HG02759 (cell line): ENCODE measurements around the gene TECPR2.

Experiments
- ATAC-seq: cut with Tn5 transposase; IDR thresholded peaks from one replicate; pipeline ENCODE4 v1.9.1; 2021; ENCODE audit warnings: mild to moderate bottlenecking, moderate library complexity; ENCODE audit not compliant: unreplicated experiment

TECPR2 gene

GRCh38 chr14:102371361-102371760, 8.6 kb downstream of the TECPR2 start:
- no peak for ATAC-seq

DNA sequence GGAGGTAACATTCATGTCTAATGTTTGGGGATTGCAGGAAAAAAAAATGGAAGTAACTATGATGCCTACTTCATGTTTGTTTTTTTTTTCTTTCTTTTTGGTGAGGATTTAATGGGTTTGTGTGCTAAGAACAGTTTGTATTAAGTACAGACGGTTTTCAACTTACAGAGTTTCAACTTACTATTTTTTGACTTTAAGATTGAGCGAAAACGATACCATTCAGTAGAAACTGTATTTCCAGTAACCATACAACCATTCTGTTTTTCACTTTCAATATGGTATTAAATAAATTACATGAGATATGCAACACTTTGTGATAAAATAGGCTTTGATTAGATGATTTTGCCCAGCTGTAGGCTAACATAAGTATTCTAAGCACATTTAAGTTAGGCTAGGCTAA, 10.4 kb downstream of the TECPR2 start:
- ATAC-seq = no peak

DNA sequence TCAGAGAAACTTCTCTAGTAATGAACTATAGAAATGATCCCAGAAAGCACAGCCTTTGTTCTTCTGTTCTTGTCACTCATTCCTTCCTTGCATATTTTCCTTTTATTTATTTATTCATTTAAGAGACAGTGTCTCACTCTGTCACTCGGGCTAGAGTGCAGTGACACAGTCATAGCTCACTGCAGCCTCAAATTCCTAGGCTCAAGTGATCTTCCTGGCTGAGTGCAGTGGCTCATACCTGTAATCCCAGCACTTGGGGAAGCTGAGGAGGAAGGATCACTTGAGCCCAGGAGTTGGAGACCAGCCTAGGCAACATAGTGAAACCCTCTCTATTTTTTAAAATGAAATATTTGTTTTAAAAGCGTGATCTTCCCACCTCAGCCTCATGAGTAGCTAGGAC, 11.5 kb downstream of the TECPR2 start:
- ATAC-seq = no peak

DNA sequence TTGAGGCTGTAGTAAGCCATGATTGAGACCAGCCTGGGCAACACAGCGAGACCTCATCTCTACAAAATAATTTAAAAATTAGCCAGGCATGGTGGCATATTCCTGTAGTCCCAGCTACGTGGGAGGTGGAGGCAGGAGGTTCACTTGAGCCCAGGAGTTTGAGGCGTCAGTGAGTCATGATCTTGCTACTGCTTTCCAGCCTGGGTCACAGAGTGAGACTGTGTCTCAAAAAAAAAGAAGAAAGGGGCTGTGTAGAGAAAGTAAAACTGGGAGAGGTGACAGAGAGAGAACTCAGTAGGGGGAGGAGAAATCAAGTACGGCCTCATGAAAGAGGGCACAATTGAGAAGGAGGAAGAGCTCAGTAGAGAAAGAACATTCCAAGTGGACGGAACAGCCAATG, 12.4 kb downstream of the TECPR2 start:
- ATAC-seq = no peak

DNA sequence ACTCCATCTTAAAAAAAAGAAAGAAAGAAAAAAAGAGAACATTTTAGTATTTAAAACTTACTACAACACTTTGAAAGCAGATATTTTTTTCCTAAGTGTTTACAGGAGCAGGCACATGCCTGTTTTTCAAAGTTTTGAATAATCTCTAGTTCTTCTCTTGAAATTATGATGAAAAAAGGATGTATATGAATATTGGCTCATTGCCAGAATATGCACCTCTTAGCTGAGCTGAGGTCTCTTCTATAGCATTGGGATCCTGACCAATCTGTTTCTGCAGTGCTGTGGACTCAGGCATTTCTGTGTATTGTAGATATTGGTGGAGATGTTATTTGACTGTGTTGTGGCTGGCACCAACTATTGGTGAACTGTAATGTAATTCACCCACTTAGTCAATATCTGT, 15.0 kb downstream of the TECPR2 start:
- ATAC-seq = no peak

DNA sequence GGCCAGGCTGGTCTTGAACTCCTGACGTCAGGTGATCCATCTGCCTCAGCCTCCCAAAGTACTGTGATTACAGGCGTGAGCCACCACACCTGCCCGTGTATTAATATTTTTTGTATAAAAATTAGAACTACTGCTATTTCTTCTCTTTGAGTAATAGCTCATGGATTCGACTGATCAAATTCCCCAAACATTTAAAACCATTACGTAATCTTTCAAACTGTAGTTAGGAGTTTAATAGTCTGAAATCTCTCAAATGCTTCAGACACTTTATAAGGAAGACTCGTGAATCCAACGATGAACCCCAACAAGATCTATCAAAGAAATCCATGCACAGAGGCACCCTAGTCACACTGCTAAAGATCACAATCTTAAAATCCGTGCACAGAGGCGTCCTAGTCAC, 16.1 kb downstream of the TECPR2 start:
- ATAC-seq = no peak

GRCh38 chr14:102387086-102387485, 24.3 kb downstream of the TECPR2 start:
- ATAC-seq = no peak

- no peak for ATAC-seq
These were observed 26.5 kb downstream of the TECPR2 start for GRCh38 chr14:102389246-102389645.

GRCh38 chr14:102390064-102390855, 27.5 kb downstream of the TECPR2 start:
- ATAC-seq = no peak

- no peak for ATAC-seq
These were observed 29.8 kb downstream of the TECPR2 start for GRCh38 chr14:102392506-102392905.

DNA sequence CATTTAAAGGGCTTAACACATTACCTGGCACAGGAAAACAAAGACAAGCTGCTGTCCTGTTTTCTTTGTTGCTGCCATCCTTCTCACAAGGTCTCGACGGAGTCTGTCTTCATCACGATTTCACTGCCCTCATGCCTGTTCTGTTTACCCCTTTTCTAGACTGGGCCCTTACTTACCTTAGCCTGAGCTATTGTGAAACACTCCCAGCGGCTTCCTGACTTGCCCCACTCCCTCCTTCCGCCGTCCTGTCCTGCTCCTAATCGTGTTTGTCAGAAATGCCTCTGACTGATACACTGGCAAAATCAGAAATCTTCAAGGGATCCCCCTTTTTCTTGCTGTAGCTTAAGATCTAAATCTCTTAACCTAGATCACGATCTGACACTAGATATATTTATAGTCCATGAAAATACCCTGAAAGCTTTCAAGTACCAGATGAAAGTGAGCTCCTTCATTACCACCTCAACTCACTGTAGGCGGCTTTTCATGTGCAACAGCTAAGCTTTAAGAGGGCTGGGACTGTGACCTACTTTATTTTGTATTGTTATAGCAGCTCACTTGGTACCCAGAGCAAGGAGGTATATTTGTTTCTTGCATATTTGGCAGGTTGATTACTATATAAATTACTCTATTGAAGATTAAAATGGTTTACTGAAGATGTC, 32.1 kb downstream of the TECPR2 start:
- ATAC-seq = no peak

- no peak for ATAC-seq
These were observed 33.8 kb downstream of the TECPR2 start for GRCh38 chr14:102396521-102396920.

- no peak for ATAC-seq
These were observed 40.3 kb downstream of the TECPR2 start for GRCh38 chr14:102403028-102403427.

GRCh38 chr14:102407258-102407657, 44.5 kb downstream of the TECPR2 start:
- no peak for ATAC-seq

GRCh38 chr14:102408724-102409123, 46.0 kb downstream of the TECPR2 start:
- ATAC-seq = no peak

DNA sequence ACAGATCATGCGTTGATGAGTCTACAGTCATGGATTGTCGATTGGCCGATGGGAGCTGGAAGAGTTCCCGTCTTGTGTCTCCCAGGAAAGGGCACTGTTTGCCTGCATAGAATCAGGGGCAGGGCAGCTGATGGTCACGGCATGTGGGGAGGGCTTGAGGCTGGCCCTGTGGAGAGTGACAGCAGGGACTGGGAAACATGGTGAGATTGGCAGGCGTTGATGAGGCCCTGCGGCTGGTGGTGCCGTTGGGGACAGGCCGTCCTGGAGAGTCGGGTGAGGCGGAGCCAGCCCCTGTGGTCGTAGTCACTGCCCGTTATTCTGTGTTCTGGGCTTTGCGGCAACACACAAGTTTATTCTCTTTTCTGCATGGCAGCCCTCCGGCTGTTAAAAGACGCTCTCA, 52.9 kb downstream of the TECPR2 start:
- ATAC-seq = no peak

- no peak for ATAC-seq
These were observed 54.3 kb downstream of the TECPR2 start for GRCh38 chr14:102417001-102417431.

GRCh38 chr14:102417646-102418045, 54.9 kb downstream of the TECPR2 start:
- no peak for ATAC-seq

GRCh38 chr14:102418169-102418852, 55.6 kb downstream of the TECPR2 start:
- no peak for ATAC-seq

- no peak for ATAC-seq
These were observed 56.1 kb downstream of the TECPR2 start for GRCh38 chr14:102418853-102419240.

- no peak for ATAC-seq
These were observed 56.5 kb downstream of the TECPR2 start for GRCh38 chr14:102419276-102419675.

- ATAC-seq = no peak
These were observed 57.0 kb downstream of the TECPR2 start for GRCh38 chr14:102419716-102420115.
